Neural progenitor cell (in vitro differentiated cells): ENCODE results near the gene PRAMEF18.
"Not testable (repeated sequence)": the region's sequence is repeated elsewhere in the genome, so short reads cannot be mapped to it uniquely, and the experiment has no call there.

Source experiments
- CTCF ChIP-seq: fragments of 200-600 bp; sonication (generic); IDR thresholded peaks from 2 replicates; pipeline ENCODE4 v1.5.1; 2017; ENCODE audit warnings: antibody characterized with exemption, mild to moderate bottlenecking
- EZH2 ChIP-seq: fragments of 200-600 bp; sonication (generic); IDR thresholded peaks from 2 replicates; pipeline ENCODE4 v1.6.1; 2017; ENCODE audit warnings: antibody characterized with exemption, mild to moderate bottlenecking, moderate library complexity
- EZH2phosphoT487 ChIP-seq: fragments of 200-600 bp; sonication (generic); IDR thresholded peaks from 2 replicates; pipeline ENCODE4 v1.6.1; 2017; ENCODE audit warnings: antibody characterized with exemption

- not testable (repeated sequence) for TF ChIP-seq EZH2, CTCF, EZH2phosphoT487
Observed at GRCh38 chr1:13230096-13230495, 4.1 kb upstream of the PRAMEF18 start.
